Measurements from ENCODE around the gene PABPC1L. TPM values are rescaled to one million over a fixed set of nuclear protein-coding genes. Genes with fewer than 3 reads are reported as not detected.

PABPC1L gene
- total RNA-seq, 1 experiment from 2014 or later: 102 TPM

DNA sequence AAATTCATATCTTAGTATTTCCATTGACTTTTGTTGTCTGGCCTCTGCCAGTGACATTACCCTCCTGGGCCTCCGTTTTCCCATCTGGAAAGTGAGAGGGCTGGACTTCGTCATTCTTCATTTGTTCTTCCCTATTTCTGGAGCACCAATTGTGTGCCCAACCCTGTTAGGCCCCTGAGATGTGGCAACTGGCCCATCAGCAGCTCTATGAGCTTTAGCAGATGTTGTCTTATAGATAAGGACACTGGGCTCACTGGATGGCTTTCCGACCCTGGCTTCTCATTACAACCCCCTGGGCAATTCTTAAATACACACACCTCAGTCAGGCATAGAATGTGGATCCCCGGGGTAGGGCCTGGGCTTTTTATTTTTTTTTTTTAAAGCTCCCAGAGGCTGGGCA is 14.7 kb downstream of the PABPC1L start:
- POLR2A ChIA-PET: no interaction called here
- no peak overlapping the region for H3K27ac ChIP-seq (ENCODE audit: low read length)
- TF ChIP-seq SIN3A (IDR thresholded peaks at IDR 0.05; ENCODE audit: borderline replicate concordance, insufficient read depth, low read depth, low read length): no peak
- TF ChIP-seq POLR2AphosphoS5 (IDR thresholded peaks at IDR 0.05; ENCODE audit: low read depth, low read length): no peak
- no peak for TF ChIP-seq REST (IDR thresholded peaks at IDR 0.05; ENCODE audit: insufficient read depth in 1 of 2, low read depth in 2 of 2, low read length in 1 of 2)
- TF ChIP-seq CTCF (IDR thresholded peaks at IDR 0.05): no peak
- no peak for TF ChIP-seq TCF7L2 (IDR thresholded peaks at IDR 0.05; ENCODE audit: low read depth, low read length)
- CTCF ChIA-PET: no interaction called here
- ATAC-seq (no peak), DNase-seq (ENCODE audit: low read depth, low spot score) (no peak)
- intact Hi-C loops (cut with micrococcal nuclease; ENCODE audit: unreplicated experiment): no loop called here
- H3K36me3 ChIP-seq (ENCODE audit: control insufficient read depth, insufficient read depth, low read length): no peaks in the 10 kb centered on the region
- H3K27me3 ChIP-seq (ENCODE audit: control insufficient read depth, insufficient read depth, low read length): no peaks in the 10 kb centered on the region
- no peak overlapping the region for H3K4me3 ChIP-seq (ENCODE audit: low read depth in 2 of 2, low read length in 2 of 2)
- in situ Hi-C loops (cut with HindIII; ENCODE audit: low pct_unique_long_range_greater_than_20kb, low sequenced_read_pairs): no loop called here
- no peaks in the 10 kb centered on the region for H3K9me3 ChIP-seq (ENCODE audit: control insufficient read depth, insufficient read depth, low read depth, low read length)
- H3K4me1 ChIP-seq (ENCODE audit: control insufficient read depth, insufficient read depth, low read length): no peaks in the 10 kb centered on the region
- no TSS peak for BruUV-seq (replicated peaks)

DNA sequence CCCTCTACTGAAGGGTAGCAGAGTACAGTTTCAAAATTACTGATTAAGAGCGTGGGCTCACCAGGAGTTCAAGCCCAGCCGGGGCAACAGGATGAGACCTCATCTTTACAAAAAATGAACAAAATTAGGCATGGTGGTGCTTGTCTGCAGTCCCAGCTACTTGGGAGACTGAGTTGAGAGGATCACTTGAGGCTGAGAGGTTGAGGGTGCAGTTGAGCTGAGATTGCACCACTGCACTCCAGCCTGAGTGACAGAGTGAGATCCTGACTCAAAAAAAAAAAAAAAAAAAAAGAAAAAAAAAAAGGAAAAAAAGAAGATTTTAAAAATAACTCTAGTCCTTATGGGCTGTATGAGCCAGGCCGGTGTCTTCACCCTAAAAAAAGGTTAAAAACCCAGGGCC is 18.7 kb downstream of the PABPC1L start:
- Histone ChIP-seq H3K36me3 (ENCODE audit: control insufficient read depth, insufficient read depth, low read length) (no peaks in the 10 kb centered on the region), H3K9me3 (ENCODE audit: control insufficient read depth, insufficient read depth, low read depth, low read length) (no peaks in the 10 kb centered on the region), H3K27me3 (ENCODE audit: control insufficient read depth, insufficient read depth, low read length) (no peaks in the 10 kb centered on the region), H3K4me3 (ENCODE audit: low read depth in 2 of 2, low read length in 2 of 2) (no peak overlapping the region), H3K27ac (ENCODE audit: low read length) (no peak overlapping the region), H3K4me1 (ENCODE audit: control insufficient read depth, insufficient read depth, low read length) (no peaks in the 10 kb centered on the region)
- BruUV-seq (replicated peaks): no TSS peak
- in situ Hi-C loops (cut with HindIII; ENCODE audit: low pct_unique_long_range_greater_than_20kb, low sequenced_read_pairs) (no loop called here), intact Hi-C loops (cut with micrococcal nuclease; ENCODE audit: unreplicated experiment) (no loop called here)
- ATAC-seq (no peak), DNase-seq (ENCODE audit: low read depth, low spot score) (no peak)
- no peak for TF ChIP-seq TCF7L2 (IDR thresholded peaks at IDR 0.05; ENCODE audit: low read depth, low read length)
- TF ChIP-seq CTCF (IDR thresholded peaks at IDR 0.05): no peak
- TF ChIP-seq POLR2AphosphoS5 (IDR thresholded peaks at IDR 0.05; ENCODE audit: low read depth, low read length): no peak
- TF ChIP-seq SIN3A (IDR thresholded peaks at IDR 0.05; ENCODE audit: borderline replicate concordance, insufficient read depth, low read depth, low read length): no peak
- no peak for TF ChIP-seq REST (IDR thresholded peaks at IDR 0.05; ENCODE audit: insufficient read depth in 1 of 2, low read depth in 2 of 2, low read length in 1 of 2)
- ChIA-PET CTCF (interaction anchor here (0.6 kb wide), 1 partner anchor 70 kb away, joined by 12 read pairs; no protein-coding TSS in a partner anchor), POLR2A (no interaction called here)

Measured in Panc1 (cell line).